Caco-2 (cell line): Measurements from ENCODE around the gene CHADL. TPM values are rescaled to one million over a fixed set of nuclear protein-coding genes. Genes with fewer than 3 reads are reported as not detected.

Experiments
- BruUV-seq: library from RNA; stranded (reverse); fragments of 400-500 nt; replicated peaks from 2 replicates; lab custom pipeline; 2021; lab: Mats Ljungman, UMichigan
- CTCF ChIA-PET: fragments of 300-600 bp; sonication (Branson Sonifier 250); formaldehyde crosslinking; loops from one replicate; lab custom pipeline; 2022; ENCODE audit warnings: antibody characterized with exemption; lab: Charles Lee
- POLR2A ChIA-PET: fragments of 300-600 bp; sonication (Branson Sonifier 250); formaldehyde crosslinking; loops from one replicate; lab custom pipeline; 2022; ENCODE audit warnings: antibody characterized with exemption; lab: Charles Lee
- DNase-seq, 2 experiments: peaks; one replicate each; pipeline versions ENCODE4 v3.0.0 to v3.0.0-alpha.2; 2020 to 2022
- H3K27me3 ChIP-seq: replicated peaks from 2 replicates; pipeline ENCODE4 v1.6.0; 2011; ENCODE audit warnings: low read length; ENCODE audit not compliant: control insufficient read depth, insufficient read depth
- H3K36me3 ChIP-seq: 2 replicates; pipeline ENCODE4 v1.5.1; 2011; ENCODE audit warnings: low read length; ENCODE audit not compliant: control insufficient read depth, insufficient read depth
- H3K4me1 ChIP-seq: fragments of 250-450 bp; sonication (Bioruptor Pico); 2 replicates; pipeline ENCODE4 v1.5.1; 2020; ENCODE audit warnings: mild to moderate bottlenecking
- H3K4me3 ChIP-seq: 2 replicates; pipeline ENCODE4 v1.5.1; 2011; ENCODE audit warnings: low read depth, mild to moderate bottlenecking, control low read depth, low read length
- H3K9me3 ChIP-seq: fragments of 250-450 bp; sonication (Bioruptor Pico); 2 replicates; pipeline ENCODE4 v1.5.1; 2020; ENCODE audit warnings: mild to moderate bottlenecking, moderate library complexity
- H3K27ac Mint-ChIP-seq: one replicate; pipeline ENCODE4 v1.8.0; 2022; ENCODE audit warnings: mixed read lengths; ENCODE audit not compliant: unreplicated experiment
- H3K27me3 Mint-ChIP-seq: one replicate; pipeline ENCODE4 v1.8.0; 2022; ENCODE audit warnings: mixed read lengths; ENCODE audit not compliant: insufficient read depth, unreplicated experiment
- H3K36me3 Mint-ChIP-seq: one replicate; pipeline ENCODE4 v1.8.0; 2022; ENCODE audit warnings: mild to moderate bottlenecking, mixed read lengths; ENCODE audit not compliant: insufficient read depth, unreplicated experiment
- H3K4me1 Mint-ChIP-seq: one replicate; pipeline ENCODE4 v1.8.0; 2022; ENCODE audit warnings: low read depth, mixed read lengths; ENCODE audit not compliant: unreplicated experiment
- H3K4me3 Mint-ChIP-seq: one replicate; pipeline ENCODE4 v1.8.0; 2022; ENCODE audit warnings: mild to moderate bottlenecking, moderate library complexity, mixed read lengths; ENCODE audit not compliant: unreplicated experiment
- H3K9me3 Mint-ChIP-seq: one replicate; pipeline ENCODE4 v1.8.0; 2022; ENCODE audit warnings: mixed read lengths; ENCODE audit not compliant: unreplicated experiment
- CTCF ChIP-seq, 2 experiments: fragments of 200-600 bp in 1 of 2; IDR thresholded peaks; 1 replicate in 1 of 2; 2 replicates in 1 of 2; pipeline versions ENCODE4 v1.5.1 to v1.8.0; 2011 to 2022; ENCODE audit warnings: antibody characterized with exemption in 1 of 2, control low read depth in 1 of 2, inconsistent platforms in 1 of 2, low read depth in 1 of 2, low read length in 1 of 2, mild to moderate bottlenecking in 1 of 2, moderate library complexity in 1 of 2; ENCODE audit not compliant: insufficient read depth in 1 of 2, severe bottlenecking in 1 of 2, unreplicated experiment in 1 of 2
- intact Hi-C: fragments of 100-400 bp; cut with micrococcal nuclease; formaldehyde crosslinking; loops from one replicate; pipeline ENCODE4 v1.10.0; 2022; ENCODE audit not compliant: unreplicated experiment
- total RNA-seq: library from RNA; stranded (reverse); gene quantifications from 2 replicates; pipeline ENCODE4 v1.2.3, GENCODE V29; 2022

Gene CHADL
- total RNA-seq, 1 experiment from 2014 or later = 0.32 TPM

- Histone ChIP-seq H3K4me3 (no peak overlapping the region), H3K27me3 (no peaks in the 10 kb centered on the region), H3K36me3 (no peaks in the 10 kb centered on the region), H3K4me1 (no peaks in the 10 kb centered on the region; the same call in 1 of the 2 replicates), H3K9me3 (no peaks in the 10 kb centered on the region)
- Mint-ChIP-seq H3K4me1 (peaks cover 5% of the 10 kb centered on the region), H3K27ac (no peak overlapping the region), H3K27me3 (peaks cover 3% of the 10 kb centered on the region), H3K9me3 (no peaks in the 10 kb centered on the region), H3K36me3 (peaks cover 44% of the 10 kb centered on the region), H3K4me3 (peak overlapping the region; percentile 94)
- no peak for TF ChIP-seq CTCF (IDR thresholded peaks at IDR 0.05; ENCODE audit: insufficient read depth in 1 of 2, low read depth in 1 of 2, low read length in 1 of 2, severe bottlenecking in 1 of 2, unreplicated experiment in 1 of 2)
- intact Hi-C loops = no loop called here
- BruUV-seq = TSS peak; percentile 24
- ChIA-PET POLR2A (interaction anchor here (0.6 to 0.7 kb wide), 2 partner anchors 192 to 314 kb away, joined by 5 to 6 read pairs; no protein-coding TSS in a partner anchor), CTCF (interaction anchor here (0.6 kb wide), 1 partner anchor 9 kb away, joined by 3 read pairs; no protein-coding TSS in a partner anchor)
- DNase-seq = no peak
Observed at GRCh38 chr22:41206719-41207118, 34.0 kb downstream of the CHADL start.

- CTCF ChIA-PET = interaction anchor here (0.7 kb wide), 1 partner anchor 282 kb away, joined by 3 read pairs; no protein-coding TSS in a partner anchor
- Histone ChIP-seq H3K36me3 (no peaks in the 10 kb centered on the region), H3K9me3 (no peaks in the 10 kb centered on the region), H3K4me3 (peak within 1 kb of the TSS; percentile 65), H3K4me1 (no peaks in the 10 kb centered on the region; the same call in 1 of the 2 replicates), H3K27me3 (no peaks in the 10 kb centered on the region)
- no peak for TF ChIP-seq CTCF (IDR thresholded peaks at IDR 0.05; ENCODE audit: insufficient read depth in 1 of 2, low read depth in 1 of 2, low read length in 1 of 2, severe bottlenecking in 1 of 2, unreplicated experiment in 1 of 2)
- Mint-ChIP-seq H3K36me3 (peaks cover 30% of the 10 kb centered on the region), H3K4me1 (peaks cover 5% of the 10 kb centered on the region), H3K27me3 (peaks cover 3% of the 10 kb centered on the region), H3K27ac (peak within 1 kb of the TSS; percentile 99), H3K9me3 (no peaks in the 10 kb centered on the region), H3K4me3 (peak within 1 kb of the TSS; percentile 94)
- POLR2A ChIA-PET = no interaction called here
- BruUV-seq = TSS peak; percentile 90
- DNase-seq = peak; percentile 98 to 99
- intact Hi-C loops = no loop called here
Observed at GRCh38 chr22:41204992-41205900, 35.5 kb downstream of the CHADL start, which contains the start of gene L3MBTL2. TSS of gene L3MBTL2 (plus strand) at chr22:41205312. CDS start at chr22:41205363, 51 bp downstream.

- ChIA-PET CTCF (no interaction called here), POLR2A (no interaction called here)
- H3K4me3 Mint-ChIP-seq = peak overlapping the region; percentile 28
- peaks cover 5% of the 10 kb centered on the region for H3K4me1 Mint-ChIP-seq
- no peaks in the 10 kb centered on the region for H3K9me3 Mint-ChIP-seq
- Histone ChIP-seq H3K4me3 (no peak overlapping the region), H3K4me1 (no peaks in the 10 kb centered on the region; the same call in 1 of the 2 replicates), H3K27me3 (no peaks in the 10 kb centered on the region), H3K36me3 (no peaks in the 10 kb centered on the region), H3K9me3 (no peaks in the 10 kb centered on the region)
- TF ChIP-seq CTCF (IDR thresholded peaks at IDR 0.05; ENCODE audit: insufficient read depth in 1 of 2, low read depth in 1 of 2, low read length in 1 of 2, severe bottlenecking in 1 of 2, unreplicated experiment in 1 of 2) = no peak
- peaks cover 3% of the 10 kb centered on the region for H3K27me3 Mint-ChIP-seq
- peaks cover 19% of the 10 kb centered on the region for H3K36me3 Mint-ChIP-seq
- peak overlapping the region; percentile 99 for H3K27ac Mint-ChIP-seq
- BruUV-seq = no TSS peak
- no peak for DNase-seq
- intact Hi-C loops = no loop called here
Observed at GRCh38 chr22:41204066-41204465, 36.7 kb downstream of the CHADL start.
